ENCODE data around the gene DBN1. TPM values are rescaled to one million over a fixed set of nuclear protein-coding genes. Genes with fewer than 3 reads are reported as not detected.

The DBN1 gene
- total RNA-seq, 1 donor from 2014 or later: 1,261 TPM

DNA sequence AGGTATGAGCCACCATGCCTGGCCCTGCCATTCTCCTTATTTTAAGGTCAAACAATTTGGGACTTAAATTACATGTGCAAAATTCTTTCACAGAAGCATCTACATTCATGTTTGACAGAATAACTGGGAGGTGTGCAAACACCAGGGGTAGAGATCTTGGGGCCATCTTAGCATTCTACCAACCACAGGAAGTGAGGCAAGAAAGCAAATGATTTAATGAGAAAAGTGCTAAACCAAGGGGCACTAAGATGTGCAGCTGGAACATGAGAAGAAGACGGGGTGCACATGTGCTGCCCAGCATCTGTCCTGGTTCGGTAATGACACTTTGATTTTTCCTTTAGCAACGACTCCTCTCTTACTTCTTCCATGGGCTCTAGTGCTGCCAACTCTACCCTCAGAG lies 62.9 kb downstream of the DBN1 start:
- peaks cover 8% of the 10 kb centered on the region for H3K27me3 Mint-ChIP-seq (ENCODE audit: unreplicated experiment)
- H3K4me3 Mint-ChIP-seq (ENCODE audit: unreplicated experiment): no peak overlapping the region
- TF ChIP-seq, protein P1, sequence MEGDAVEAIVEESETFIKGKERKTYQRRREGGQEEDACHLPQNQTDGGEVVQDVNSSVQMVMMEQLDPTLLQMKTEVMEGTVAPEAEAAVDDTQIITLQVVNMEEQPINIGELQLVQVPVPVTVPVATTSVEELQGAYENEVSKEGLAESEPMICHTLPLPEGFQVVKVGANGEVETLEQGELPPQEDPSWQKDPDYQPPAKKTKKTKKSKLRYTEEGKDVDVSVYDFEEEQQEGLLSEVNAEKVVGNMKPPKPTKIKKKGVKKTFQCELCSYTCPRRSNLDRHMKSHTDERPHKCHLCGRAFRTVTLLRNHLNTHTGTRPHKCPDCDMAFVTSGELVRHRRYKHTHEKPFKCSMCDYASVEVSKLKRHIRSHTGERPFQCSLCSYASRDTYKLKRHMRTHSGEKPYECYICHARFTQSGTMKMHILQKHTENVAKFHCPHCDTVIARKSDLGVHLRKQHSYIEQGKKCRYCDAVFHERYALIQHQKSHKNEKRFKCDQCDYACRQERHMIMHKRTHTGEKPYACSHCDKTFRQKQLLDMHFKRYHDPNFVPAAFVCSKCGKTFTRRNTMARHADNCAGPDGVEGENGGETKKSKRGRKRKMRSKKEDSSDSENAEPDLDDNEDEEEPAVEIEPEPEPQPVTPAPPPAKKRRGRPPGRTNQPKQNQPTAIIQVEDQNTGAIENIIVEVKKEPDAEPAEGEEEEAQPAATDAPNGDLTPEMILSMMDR (IDR thresholded peaks at IDR 0.05; ENCODE audit: partially characterized antibody, unreplicated experiment): no peak
- H3K27ac Mint-ChIP-seq (ENCODE audit: unreplicated experiment): no peak overlapping the region
- H3K9me3 Mint-ChIP-seq (ENCODE audit: unreplicated experiment): peaks cover 3% of the 10 kb centered on the region
- DNase-seq: no peak
- H3K4me1 Mint-ChIP-seq (ENCODE audit: low read depth, unreplicated experiment): no peaks in the 10 kb centered on the region
- H3K36me3 Mint-ChIP-seq (ENCODE audit: unreplicated experiment): no peaks in the 10 kb centered on the region

DNA sequence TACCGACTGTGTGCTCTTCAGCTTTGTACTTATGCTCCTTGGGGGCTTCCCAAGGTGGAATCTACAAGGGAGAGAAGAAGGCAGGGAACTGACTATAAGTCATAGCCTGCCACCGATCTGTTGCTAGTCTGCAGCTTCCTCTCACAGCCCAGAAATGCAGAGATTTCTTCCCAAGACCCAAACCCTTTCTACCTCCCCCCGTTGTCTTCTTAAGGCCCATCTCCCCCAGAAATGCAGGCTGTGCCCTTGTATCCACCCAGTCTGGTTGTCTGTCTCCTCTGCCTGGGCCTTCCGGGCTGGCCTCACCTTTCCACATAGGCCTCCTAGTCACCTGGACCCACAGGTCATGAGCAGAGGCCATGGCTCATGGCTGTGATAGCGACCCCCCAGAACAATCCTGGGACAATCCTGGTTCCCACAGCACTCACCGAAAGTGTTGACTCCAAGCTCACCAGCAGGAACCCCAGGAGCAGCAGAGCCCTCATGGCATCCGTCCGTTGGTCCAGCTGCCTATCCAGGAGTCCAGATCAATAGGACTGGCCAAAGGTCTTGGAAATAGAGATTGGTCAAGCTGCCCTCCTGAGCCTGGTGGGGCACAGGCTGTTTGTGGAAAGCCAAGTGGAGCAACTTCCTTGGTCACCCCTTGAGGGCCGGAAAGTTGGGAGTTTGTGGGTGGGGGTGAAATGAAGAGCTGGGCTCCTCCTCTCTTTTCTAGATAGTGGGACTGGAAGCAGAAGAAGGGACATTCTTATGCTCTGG lies 64.2 kb downstream of the DBN1 start, which contains the start of gene F12:
Gene F12 (minus strand): TSS at position 522 of the 759 bp plus-strand sequence. CDS start 37 bp downstream, at position 485.
- Mint-ChIP-seq H3K4me3 (ENCODE audit: unreplicated experiment) (no peak within 1 kb of the TSS), H3K36me3 (ENCODE audit: unreplicated experiment) (no peaks in the 10 kb centered on the region), H3K27me3 (ENCODE audit: unreplicated experiment) (peaks cover 10% of the 10 kb centered on the region), H3K9me3 (ENCODE audit: unreplicated experiment) (peaks cover 3% of the 10 kb centered on the region), H3K4me1 (ENCODE audit: low read depth, unreplicated experiment) (peaks cover 2% of the 10 kb centered on the region), H3K27ac (ENCODE audit: unreplicated experiment) (no peak within 1 kb of the TSS)
- TF ChIP-seq, protein P1 (IDR thresholded peaks at IDR 0.05; ENCODE audit: partially characterized antibody, unreplicated experiment): no peak
- DNase-seq: no peak

Other genes starting within 250 kb of the DBN1 start
- 13.5 TPM for gene RAB24, start 169.9 kb downstream of the DBN1 start, total RNA-seq (ENCODE audit: unreplicated experiment)
- gene PRELID1, start 169.8 kb downstream of the DBN1 start, total RNA-seq (ENCODE audit: unreplicated experiment): 88.2 TPM
- gene MXD3, start 161.7 kb downstream of the DBN1 start, total RNA-seq (ENCODE audit: unreplicated experiment): 17.3 TPM
- gene LMAN2, start 122.0 kb downstream of the DBN1 start, total RNA-seq (ENCODE audit: unreplicated experiment): 75.6 TPM
- 15.9 TPM for gene RGS14, start 115.7 kb downstream of the DBN1 start, total RNA-seq (ENCODE audit: unreplicated experiment)
- not detected for gene SLC34A1, start 89.2 kb downstream of the DBN1 start, total RNA-seq (ENCODE audit: unreplicated experiment)
- not detected for gene PFN3, start 73.0 kb downstream of the DBN1 start, total RNA-seq (ENCODE audit: unreplicated experiment)
- 5.4 TPM for gene F12, start 64.1 kb downstream of the DBN1 start, total RNA-seq (ENCODE audit: unreplicated experiment)
- 43.9 TPM for gene GRK6, start 47.0 kb downstream of the DBN1 start, total RNA-seq (ENCODE audit: unreplicated experiment)
- gene PRR7, start 26.8 kb downstream of the DBN1 start, total RNA-seq (ENCODE audit: unreplicated experiment): 4.1 TPM
- gene PDLIM7, start 24.0 kb upstream of the DBN1 start, total RNA-seq (ENCODE audit: unreplicated experiment): 430 TPM
- gene DOK3, start 36.2 kb upstream of the DBN1 start, total RNA-seq (ENCODE audit: unreplicated experiment): 29.2 TPM
- gene DDX41, start 43.3 kb upstream of the DBN1 start, total RNA-seq (ENCODE audit: unreplicated experiment): 125 TPM
- gene FAM193B, start 80.9 kb upstream of the DBN1 start, total RNA-seq (ENCODE audit: unreplicated experiment): 227 TPM
- 94.6 TPM for gene TMED9, start 118.6 kb upstream of the DBN1 start, total RNA-seq (ENCODE audit: unreplicated experiment)
- 29.3 TPM for gene B4GALT7, start 126.5 kb upstream of the DBN1 start, total RNA-seq (ENCODE audit: unreplicated experiment)